22Rv1 (cell line): Measurements from ENCODE around the gene NT5DC1.

Experiments
- CTCF ChIP-seq: fragments of 450-650 bp; IDR thresholded peaks from 2 replicates; pipeline ENCODE4 v1.5.1; 2017; ENCODE audit warnings: mild to moderate bottlenecking
- ZFX ChIP-seq: fragments of 450-650 bp; IDR thresholded peaks from 2 replicates; pipeline ENCODE4 v1.6.1; 2017; ENCODE audit warnings: antibody characterized with exemption, borderline replicate concordance

GRCh38 chr6:116263353-116263752 is 162.7 kb downstream of the NT5DC1 start:
- no peak for TF ChIP-seq CTCF
- TF ChIP-seq ZFX, result no peak
